Smooth muscle cell (in vitro differentiated cells): ENCODE measurements around the gene NR2F1-AS1. TPM values are rescaled to one million over a fixed set of nuclear protein-coding genes. Genes with fewer than 3 reads are reported as not detected.
"Not testable (repeated sequence)": the region's sequence is repeated elsewhere in the genome, so short reads cannot be mapped to it uniquely, and the experiment has no call there.

Experiments used
- DNase-seq: peaks from one replicate; lab custom pipeline; 2025; ENCODE audit not compliant: unreplicated experiment; lab: John Stamatoyannopoulos, UW
- H2AFZ ChIP-seq: fragments of 200-600 bp; sonication (generic); 2 replicates; pipeline ENCODE4 v1.6.0; 2016; ENCODE audit warnings: antibody characterized with exemption, low read depth, mild to moderate bottlenecking
- H3F3A ChIP-seq: fragments of 200-600 bp; sonication (generic); 2 replicates; pipeline ENCODE4 v1.6.0; 2017; ENCODE audit warnings: antibody characterized with exemption, low read depth
- H3K27ac ChIP-seq: fragments of 200-600 bp; sonication (generic); 2 replicates; pipeline ENCODE4 v1.5.1; 2016; ENCODE audit warnings: low read depth, mild to moderate bottlenecking
- H3K27me3 ChIP-seq: fragments of 200-600 bp; sonication (generic); 2 replicates; pipeline ENCODE4 v1.6.1; 2016; ENCODE audit warnings: low read depth, mild to moderate bottlenecking
- H3K36me3 ChIP-seq: fragments of 200-600 bp; sonication (generic); 2 replicates; pipeline ENCODE4 v1.5.1; 2016; ENCODE audit warnings: low read depth
- H3K4me1 ChIP-seq: fragments of 200-600 bp; sonication (generic); 2 replicates; pipeline ENCODE4 v1.5.1; 2016; ENCODE audit warnings: low read depth
- H3K4me2 ChIP-seq: fragments of 200-600 bp; sonication (generic); 2 replicates; pipeline ENCODE4 v1.6.0; 2016; ENCODE audit warnings: mild to moderate bottlenecking
- H3K4me3 ChIP-seq: fragments of 200-600 bp; sonication (generic); 2 replicates; pipeline ENCODE4 v1.5.1; 2016; ENCODE audit warnings: mild to moderate bottlenecking
- H3K79me2 ChIP-seq: fragments of 200-600 bp; sonication (generic); 2 replicates; pipeline ENCODE4 v1.6.0; 2016; ENCODE audit warnings: low read depth, mild to moderate bottlenecking
- H3K9ac ChIP-seq: fragments of 200-600 bp; sonication (generic); 2 replicates; pipeline ENCODE4 v1.6.0; 2016; ENCODE audit warnings: low read depth
- H3K9me3 ChIP-seq: fragments of 200-600 bp; sonication (generic); replicated peaks from 2 replicates; pipeline ENCODE4 v1.5.1; 2016; ENCODE audit warnings: low read depth
- H4K20me1 ChIP-seq: fragments of 200-600 bp; sonication (generic); 2 replicates; pipeline ENCODE4 v1.6.0; 2016; ENCODE audit warnings: low read depth
- WGBS: methylation state at CpG from one replicate; pipeline ENCODE4 v1.1.7; 2016; ENCODE audit warnings: low lambda C conversion rate; 5-methylcytosine and 5-hydroxymethylcytosine counted together
- polyA plus RNA-seq: library from polyadenylated mRNA; unstranded; fragments of >200 nt; fragmentation: Nextera tagmentation; extraction: Ambion mirVana; gene quantifications from 2 replicates; pipeline ENCODE4 v1.2.1, GENCODE V29; 2016
- total RNA-seq: library from RNA; depleted of rRNA; stranded (reverse); fragments of >200 nt; gene quantifications from 2 replicates; pipeline ENCODE4 v1.2.3, GENCODE V29; 2014
- TF ChIP-seq, protein P1 (sequence below): fragments of 200-600 bp; sonication (generic); IDR thresholded peaks from 2 replicates; pipeline ENCODE4 v1.5.1; 2017; ENCODE audit warnings: borderline replicate concordance, mild to moderate bottlenecking, antibody characterized with exemption; ENCODE audit not compliant: insufficient read depth, poor library complexity, severe bottlenecking

Gene NR2F1-AS1
- total and polyA plus RNA-seq, 2 experiments from 2014 or later: 18.7 to 26.1 TPM

- H2AFZ ChIP-seq: no peak overlapping the region
- peaks cover 7% of the 10 kb centered on the region for H4K20me1 ChIP-seq
- no peaks in the 10 kb centered on the region for H3K9me3 ChIP-seq
- H3K36me3 ChIP-seq: peaks cover 5% of the 10 kb centered on the region
- TF ChIP-seq, protein P1, sequence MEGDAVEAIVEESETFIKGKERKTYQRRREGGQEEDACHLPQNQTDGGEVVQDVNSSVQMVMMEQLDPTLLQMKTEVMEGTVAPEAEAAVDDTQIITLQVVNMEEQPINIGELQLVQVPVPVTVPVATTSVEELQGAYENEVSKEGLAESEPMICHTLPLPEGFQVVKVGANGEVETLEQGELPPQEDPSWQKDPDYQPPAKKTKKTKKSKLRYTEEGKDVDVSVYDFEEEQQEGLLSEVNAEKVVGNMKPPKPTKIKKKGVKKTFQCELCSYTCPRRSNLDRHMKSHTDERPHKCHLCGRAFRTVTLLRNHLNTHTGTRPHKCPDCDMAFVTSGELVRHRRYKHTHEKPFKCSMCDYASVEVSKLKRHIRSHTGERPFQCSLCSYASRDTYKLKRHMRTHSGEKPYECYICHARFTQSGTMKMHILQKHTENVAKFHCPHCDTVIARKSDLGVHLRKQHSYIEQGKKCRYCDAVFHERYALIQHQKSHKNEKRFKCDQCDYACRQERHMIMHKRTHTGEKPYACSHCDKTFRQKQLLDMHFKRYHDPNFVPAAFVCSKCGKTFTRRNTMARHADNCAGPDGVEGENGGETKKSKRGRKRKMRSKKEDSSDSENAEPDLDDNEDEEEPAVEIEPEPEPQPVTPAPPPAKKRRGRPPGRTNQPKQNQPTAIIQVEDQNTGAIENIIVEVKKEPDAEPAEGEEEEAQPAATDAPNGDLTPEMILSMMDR: no peak
- H3K4me3 ChIP-seq: no peak overlapping the region
- no peak for DNase-seq
- peaks cover 47% of the 10 kb centered on the region for H3K27me3 ChIP-seq
- no peaks in the 10 kb centered on the region for H3F3A ChIP-seq
- no peak overlapping the region for H3K4me2 ChIP-seq
- H3K4me1 ChIP-seq: peaks cover 15% of the 10 kb centered on the region
- H3K27ac ChIP-seq: no peak overlapping the region
- H3K9ac ChIP-seq: no peak overlapping the region
- peaks cover 8% of the 10 kb centered on the region for H3K79me2 ChIP-seq
Observed at GRCh38 chr5:93566091-93566490, 14.9 kb downstream of the NR2F1-AS1 start.

- H3K79me2 ChIP-seq: no peaks in the 10 kb centered on the region
- peaks cover 7% of the 10 kb centered on the region for H3K36me3 ChIP-seq
- no peaks in the 10 kb centered on the region for H3K27me3 ChIP-seq
- TF ChIP-seq, protein P1: no peak
- no peaks in the 10 kb centered on the region for H4K20me1 ChIP-seq
- H3F3A ChIP-seq: no peaks in the 10 kb centered on the region
- DNase-seq: no peak
- H2AFZ ChIP-seq: no peak overlapping the region
- no peak overlapping the region for H3K4me3 ChIP-seq
- H3K9me3 ChIP-seq: no peaks in the 10 kb centered on the region
- no peak overlapping the region for H3K27ac ChIP-seq
- 94% methylated on average over 2 of the region's 2 CpGs for WGBS
- H3K4me1 ChIP-seq: no peaks in the 10 kb centered on the region
- no peak overlapping the region for H3K9ac ChIP-seq
- no peak overlapping the region for H3K4me2 ChIP-seq
Observed at GRCh38 chr5:93557021-93557604, 23.9 kb downstream of the NR2F1-AS1 start.

DNA sequence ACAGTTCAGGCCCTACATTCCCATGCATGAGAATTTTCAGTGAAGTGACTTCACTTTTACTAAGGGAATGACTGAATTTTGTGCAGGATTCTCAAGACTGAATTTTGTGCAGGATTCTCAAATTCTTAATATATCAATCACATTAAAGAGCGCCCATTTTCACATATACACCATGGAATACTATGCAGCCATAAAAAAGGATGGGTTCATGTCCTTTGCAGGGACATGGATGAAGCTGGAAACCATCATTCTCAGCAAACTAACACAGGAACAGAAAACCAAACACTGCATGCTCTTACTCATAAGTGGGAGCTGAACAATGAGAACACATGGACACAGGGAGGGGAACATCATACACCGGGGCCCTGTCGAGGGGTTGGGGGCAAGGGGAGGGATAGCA, 31.4 kb downstream of the NR2F1-AS1 start:
- not testable (repeated sequence) for H3K4me1 ChIP-seq
- WGBS: 95% methylated on average over 3 of the region's 3 CpGs

GRCh38 chr5:93545872-93546271, 35.1 kb downstream of the NR2F1-AS1 start:
- Histone ChIP-seq H3K9me3 (no peaks in the 10 kb centered on the region), H3K4me3 (no peak overlapping the region), H3K79me2 (no peaks in the 10 kb centered on the region), H3K27me3 (no peaks in the 10 kb centered on the region), H3K4me1 (no peaks in the 10 kb centered on the region), H3K9ac (no peak overlapping the region), H3F3A (no peaks in the 10 kb centered on the region), H3K27ac (no peak overlapping the region), H2AFZ (no peak overlapping the region), H3K36me3 (peaks cover 5% of the 10 kb centered on the region), H4K20me1 (no peaks in the 10 kb centered on the region), H3K4me2 (no peak overlapping the region)
- 86% methylated on average over 4 of the region's 4 CpGs for WGBS
- no peak for DNase-seq
- TF ChIP-seq, protein P1: no peak

More for the DNA sequence above, 31.4 kb downstream of the NR2F1-AS1 start:
- DNase-seq, H3K27me3 ChIP-seq, H3K4me2 ChIP-seq, H3K4me3 ChIP-seq, H3K9me3 ChIP-seq, H3K9ac ChIP-seq, H3K79me2 ChIP-seq, H3F3A ChIP-seq, H2AFZ ChIP-seq, H4K20me1 ChIP-seq, H3K27ac ChIP-seq: not testable (repeated sequence)
- H3K36me3 ChIP-seq: peaks cover 12% of the 10 kb centered on the region
